Measurements from ENCODE around the gene KCNE1. TPM values are rescaled to one million over a fixed set of nuclear protein-coding genes. Genes with fewer than 3 reads are reported as not detected.
"Not testable (repeated sequence)": the region's sequence is repeated elsewhere in the genome, so short reads cannot be mapped to it uniquely, and the experiment has no call there.

The KCNE1 gene
- total and polyA plus RNA-seq, 8 donors, result 0.13 to 10.6 (median 1.7) TPM; not detected in 1

DNA sequence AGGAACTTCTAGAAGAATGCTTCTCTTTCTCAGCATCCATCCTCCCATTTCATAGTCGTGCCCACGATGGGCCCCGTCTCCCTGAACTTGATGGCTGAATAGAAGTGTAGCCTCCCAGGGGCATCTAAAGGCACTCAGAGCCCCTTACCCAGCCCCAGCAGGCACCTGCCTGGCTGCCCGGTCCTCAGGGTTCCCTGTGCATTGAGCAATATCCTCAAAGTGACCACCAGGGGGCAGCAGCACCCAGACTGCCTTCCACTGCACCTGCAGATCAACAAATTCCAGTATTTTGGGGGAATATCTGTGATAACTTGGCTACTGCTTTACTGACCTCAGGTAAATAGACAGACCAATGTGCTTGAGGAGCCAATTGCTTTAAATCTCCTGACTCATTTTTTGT lies 68.5 kb downstream of the KCNE1 start:
- DNase-seq; H3K4me1 ChIP-seq; H3K27ac ChIP-seq; H3K36me3 ChIP-seq; H3K4me3 ChIP-seq; H3K9me3 ChIP-seq; H3K27me3 ChIP-seq; intact Hi-C loops (cut with DNase I; ENCODE audit: low total_unique reads): not testable (repeated sequence)
- WGBS, 5 donors, result no CpG with 5 or more reads among the region's 4 CpGs

- DNase-seq; H3K36me3 ChIP-seq; H3K9me3 ChIP-seq; H3K4me1 ChIP-seq; H3K27ac ChIP-seq; H3K4me3 ChIP-seq; intact Hi-C loops (cut with DNase I; ENCODE audit: low total_unique reads); H3K27me3 ChIP-seq: not testable (repeated sequence)
- WGBS, 5 donors, result no CpG with 5 or more reads among the region's 5 CpGs
These were observed 82.3 kb downstream of the KCNE1 start for GRCh38 chr21:34429710-34430109.

- DNase-seq; H3K27me3 ChIP-seq; H3K9me3 ChIP-seq; H3K4me3 ChIP-seq; H3K27ac ChIP-seq; H3K36me3 ChIP-seq; H3K4me1 ChIP-seq; intact Hi-C loops (cut with DNase I; ENCODE audit: low total_unique reads): not testable (repeated sequence)
- WGBS, 5 donors, result no CpG with 5 or more reads among the region's 6 CpGs
These were observed 83.6 kb downstream of the KCNE1 start for GRCh38 chr21:34428441-34428840.

- intact Hi-C loops (cut with DNase I; ENCODE audit: low total_unique reads), result not testable (repeated sequence)
These were observed 84.7 kb downstream of the KCNE1 start for GRCh38 chr21:34427339-34427738.

DNA sequence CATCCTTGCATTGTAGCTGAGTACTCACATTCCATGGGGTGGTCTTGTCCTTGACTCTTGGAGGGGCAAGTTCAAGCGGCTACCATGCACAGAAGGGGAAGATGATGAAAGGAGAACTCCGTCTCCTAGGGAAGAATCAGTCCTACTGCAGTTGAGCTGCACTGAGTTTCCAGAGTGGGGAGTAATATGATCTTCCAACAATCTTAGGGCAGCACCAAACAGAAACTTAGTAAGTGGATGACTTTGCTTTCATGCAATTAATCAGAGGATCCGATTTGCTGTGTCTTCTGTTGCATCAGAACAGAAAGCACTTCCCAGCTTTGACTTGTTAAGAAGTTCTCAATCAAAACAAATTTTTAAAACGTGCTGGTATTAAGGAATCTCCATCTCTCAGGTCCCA lies 88.2 kb downstream of the KCNE1 start, which contains the start of gene SMIM34:
TSS of gene SMIM34 (minus strand) at position 147 of the 400 bp plus-strand sequence. CDS start at position 35, 112 bp downstream.
- WGBS, 5 donors, result no CpG with 5 or more reads among the region's 4 CpGs
- H3K9me3 ChIP-seq; H3K27ac ChIP-seq; H3K27me3 ChIP-seq; intact Hi-C loops (cut with DNase I; ENCODE audit: low total_unique reads); H3K4me3 ChIP-seq; H3K36me3 ChIP-seq; DNase-seq; H3K4me1 ChIP-seq: not testable (repeated sequence)

More at GRCh38 chr21:34427339-34427738, 84.7 kb downstream of the KCNE1 start:
- H3K27ac ChIP-seq, H3K27me3 ChIP-seq, H3K4me1 ChIP-seq, DNase-seq, H3K36me3 ChIP-seq, H3K4me3 ChIP-seq, H3K9me3 ChIP-seq: not testable (repeated sequence)
- no CpG with 5 or more reads among the region's 8 CpGs for WGBS, 5 donors

DNA sequence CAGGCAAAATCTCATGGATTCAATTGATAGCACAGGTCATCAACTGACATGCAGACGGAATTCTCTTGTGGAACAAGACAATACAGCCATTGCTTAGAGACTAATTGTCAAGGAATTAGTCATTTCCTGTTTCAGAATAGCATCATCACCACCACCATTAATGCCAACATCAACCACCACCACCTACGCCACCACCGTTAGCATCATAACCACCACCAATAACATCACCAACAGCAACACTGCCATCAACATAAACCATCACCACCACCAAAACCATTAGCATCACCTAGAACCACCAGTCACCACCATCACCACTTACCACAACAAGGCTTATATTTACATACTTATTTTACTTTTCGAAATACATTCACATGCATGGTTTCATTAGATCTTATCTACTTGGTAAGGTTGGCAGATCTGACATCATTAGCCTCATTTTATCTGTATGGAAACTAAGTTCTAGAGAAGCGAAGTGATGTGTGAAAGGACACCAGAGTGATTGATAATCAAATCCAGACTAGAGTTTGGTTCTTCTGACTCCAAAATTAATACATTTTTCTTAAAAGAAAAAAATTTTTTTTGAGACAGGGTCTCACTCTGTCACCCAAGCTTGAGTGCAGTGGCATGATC lies 94.4 kb downstream of the KCNE1 start:
- no CpG with 5 or more reads among the region's 5 CpGs for WGBS, 5 donors
- H3K27ac ChIP-seq; intact Hi-C loops (cut with DNase I; ENCODE audit: low total_unique reads); H3K27me3 ChIP-seq; H3K9me3 ChIP-seq; H3K4me3 ChIP-seq; DNase-seq; H3K4me1 ChIP-seq; H3K36me3 ChIP-seq: not testable (repeated sequence)

- H3K27me3 ChIP-seq; intact Hi-C loops (cut with DNase I; ENCODE audit: low total_unique reads); H3K4me1 ChIP-seq; DNase-seq; H3K36me3 ChIP-seq; H3K27ac ChIP-seq; H3K4me3 ChIP-seq; H3K9me3 ChIP-seq: not testable (repeated sequence)
- no CpG with 5 or more reads among the region's 9 CpGs for WGBS, 5 donors
These were observed 104.7 kb downstream of the KCNE1 start for GRCh38 chr21:34407294-34407693.

- WGBS, 5 donors, result no CpG with 5 or more reads among the region's 2 CpGs
- H3K36me3 ChIP-seq, result not testable (repeated sequence)
These were observed 105.3 kb downstream of the KCNE1 start for GRCh38 chr21:34406676-34407075.

DNA sequence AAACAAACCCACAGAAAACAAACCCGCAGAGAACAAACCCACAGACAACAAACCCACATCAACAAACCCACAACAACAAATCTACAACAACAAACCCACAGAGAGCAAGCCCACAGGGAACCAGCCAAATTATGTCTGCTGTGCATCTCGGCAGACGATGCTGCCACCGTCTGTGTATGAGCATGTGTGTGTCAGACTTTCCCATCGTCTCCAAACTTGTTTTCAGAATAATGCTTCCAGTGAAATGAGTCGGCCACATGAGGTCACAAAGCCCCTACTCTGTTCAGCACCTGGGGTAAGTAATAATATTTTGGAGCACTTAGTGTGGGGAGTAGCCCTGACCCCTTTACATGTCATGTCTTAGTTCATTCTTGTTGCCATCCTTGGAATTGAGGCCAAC lies 105.9 kb downstream of the KCNE1 start:
- intact Hi-C loops (cut with DNase I; ENCODE audit: low total_unique reads); H3K36me3 ChIP-seq; H3K4me1 ChIP-seq; H3K27me3 ChIP-seq; H3K4me3 ChIP-seq; H3K27ac ChIP-seq; DNase-seq; H3K9me3 ChIP-seq: not testable (repeated sequence)
- WGBS, 5 donors, result no CpG with 5 or more reads among the region's 6 CpGs

More at GRCh38 chr21:34406676-34407075, 105.3 kb downstream of the KCNE1 start:
- H3K4me1 ChIP-seq; intact Hi-C loops (cut with DNase I; ENCODE audit: low total_unique reads); H3K4me3 ChIP-seq; DNase-seq; H3K9me3 ChIP-seq; H3K27ac ChIP-seq; H3K27me3 ChIP-seq: not testable (repeated sequence)

DNA sequence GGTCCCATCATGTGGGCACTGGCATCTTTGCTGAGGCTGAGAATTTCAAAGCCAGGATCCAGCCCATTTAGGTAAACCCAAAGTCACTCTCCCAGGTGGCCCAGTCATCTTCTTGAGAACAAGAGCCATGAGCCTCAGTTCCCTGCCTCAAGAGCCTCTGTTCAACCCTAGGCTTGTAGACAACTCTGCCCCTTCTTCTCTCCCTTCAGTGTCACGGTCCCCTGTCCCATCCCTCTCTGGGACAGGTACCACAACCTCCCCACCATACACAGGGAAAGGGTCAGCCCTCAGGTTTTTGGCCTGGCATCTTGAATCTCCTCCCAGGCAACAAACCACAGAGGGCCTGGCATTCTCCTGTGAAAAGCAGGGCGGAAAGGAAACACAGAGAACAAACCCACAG lies 106.3 kb downstream of the KCNE1 start:
- H3K27ac ChIP-seq; H3K4me1 ChIP-seq; H3K36me3 ChIP-seq; H3K9me3 ChIP-seq; H3K27me3 ChIP-seq; H3K4me3 ChIP-seq; intact Hi-C loops (cut with DNase I; ENCODE audit: low total_unique reads); DNase-seq: not testable (repeated sequence)
- no CpG with 5 or more reads among the region's 2 CpGs for WGBS, 5 donors

DNA sequence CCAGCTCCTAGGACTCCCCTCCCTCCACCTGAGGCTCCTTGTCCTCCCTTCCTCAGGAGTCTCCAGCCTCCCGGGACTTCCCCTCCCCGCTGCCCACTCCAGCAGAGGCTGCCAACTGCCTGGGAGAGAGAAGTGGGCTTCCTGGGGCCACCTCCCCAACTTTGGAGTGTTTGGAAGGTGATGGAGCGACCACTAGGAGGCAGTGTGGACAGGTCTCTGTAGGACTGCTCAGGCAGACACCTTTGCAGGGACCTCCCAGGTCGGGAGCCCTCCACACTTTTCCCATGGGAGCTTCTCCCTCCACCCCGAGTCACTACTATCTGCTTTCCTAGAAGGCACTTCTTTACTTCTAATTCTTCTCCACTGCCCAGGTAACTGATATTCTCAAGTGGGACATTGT lies 107.3 kb downstream of the KCNE1 start:
- H3K4me1 ChIP-seq; H3K4me3 ChIP-seq; intact Hi-C loops (cut with DNase I; ENCODE audit: low total_unique reads); H3K36me3 ChIP-seq; DNase-seq; H3K27ac ChIP-seq; H3K27me3 ChIP-seq; H3K9me3 ChIP-seq: not testable (repeated sequence)
- WGBS, 5 donors, result no CpG with 5 or more reads among the region's 5 CpGs

GRCh38 chr21:34400522-34400921 lies 111.5 kb downstream of the KCNE1 start:
- no CpG with 5 or more reads among the region's 5 CpGs for WGBS, 5 donors
- H3K4me3 ChIP-seq; H3K9me3 ChIP-seq; H3K36me3 ChIP-seq; H3K27ac ChIP-seq; H3K4me1 ChIP-seq; H3K27me3 ChIP-seq; DNase-seq; intact Hi-C loops (cut with DNase I; ENCODE audit: low total_unique reads): not testable (repeated sequence)
